Measurements from ENCODE around the gene LKAAEAR1.
"Not testable (repeated sequence)": the region's sequence is repeated elsewhere in the genome, so short reads cannot be mapped to it uniquely, and the experiment has no call there.

- TF ChIP-seq POLR2AphosphoS5, POU2F2 (IDR thresholded peaks at IDR 0.05; ENCODE audit: low read depth, low read length): not testable (repeated sequence)
These were observed 39.3 kb upstream of the LKAAEAR1 start for GRCh38 chr20:64123517-64123916.
